GM18526 (cell line): ENCODE measurements around the gene YPEL1.

Experiments
- POLR2A ChIP-seq: IDR thresholded peaks from 3 replicates; pipeline ENCODE4 v1.6.1; 2011; ENCODE audit not compliant: insufficient read length; ENCODE audit errors: extremely low read depth

The YPEL1 gene

DNA sequence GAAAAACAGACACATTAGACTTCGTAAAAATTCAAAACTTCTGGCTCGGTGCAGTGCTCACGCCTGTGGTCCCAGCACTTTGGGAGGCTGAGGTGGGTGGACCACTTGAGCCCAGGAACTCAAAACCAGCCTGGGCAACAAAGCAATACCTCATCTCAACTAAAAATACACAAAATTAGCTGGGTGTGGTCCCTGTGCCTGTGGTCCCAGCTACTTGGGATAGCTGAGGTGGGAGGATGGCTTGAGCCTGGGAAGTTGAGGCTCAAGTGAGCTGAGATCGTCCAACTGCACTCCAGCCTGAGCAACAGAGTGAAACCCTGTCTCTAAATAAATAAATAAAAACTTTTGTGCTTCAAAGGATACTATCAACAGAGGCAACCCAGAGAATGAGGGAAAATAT, 23.7 kb downstream of the YPEL1 start:
- TF ChIP-seq POLR2A = no peak

DNA sequence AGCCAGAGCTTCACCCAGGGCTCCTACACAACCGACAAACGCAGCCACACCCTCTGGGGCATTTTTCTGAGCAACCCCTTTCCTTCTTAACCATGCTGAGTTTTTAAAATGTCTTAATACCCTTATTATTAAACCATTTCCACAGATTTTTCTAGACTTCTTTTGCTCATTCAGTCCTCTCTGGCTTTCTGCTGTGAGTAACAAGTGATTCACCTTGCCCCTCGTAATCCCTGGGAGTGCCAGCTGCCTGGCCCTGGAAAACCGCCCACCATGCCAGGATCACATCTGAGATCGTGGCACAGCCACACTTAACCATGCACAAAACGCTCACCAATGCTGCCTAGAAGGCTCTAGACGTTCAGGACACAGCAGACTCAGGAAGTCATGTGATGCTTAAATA, 25.4 kb downstream of the YPEL1 start:
- TF ChIP-seq POLR2A = no peak

GRCh38 chr22:21709688-21710087, 25.9 kb downstream of the YPEL1 start:
- no peak for TF ChIP-seq POLR2A

- TF ChIP-seq POLR2A = no peak
Observed at GRCh38 chr22:21708960-21709359, 26.6 kb downstream of the YPEL1 start.

GRCh38 chr22:21707677-21708076, 27.9 kb downstream of the YPEL1 start:
- no peak for TF ChIP-seq POLR2A

DNA sequence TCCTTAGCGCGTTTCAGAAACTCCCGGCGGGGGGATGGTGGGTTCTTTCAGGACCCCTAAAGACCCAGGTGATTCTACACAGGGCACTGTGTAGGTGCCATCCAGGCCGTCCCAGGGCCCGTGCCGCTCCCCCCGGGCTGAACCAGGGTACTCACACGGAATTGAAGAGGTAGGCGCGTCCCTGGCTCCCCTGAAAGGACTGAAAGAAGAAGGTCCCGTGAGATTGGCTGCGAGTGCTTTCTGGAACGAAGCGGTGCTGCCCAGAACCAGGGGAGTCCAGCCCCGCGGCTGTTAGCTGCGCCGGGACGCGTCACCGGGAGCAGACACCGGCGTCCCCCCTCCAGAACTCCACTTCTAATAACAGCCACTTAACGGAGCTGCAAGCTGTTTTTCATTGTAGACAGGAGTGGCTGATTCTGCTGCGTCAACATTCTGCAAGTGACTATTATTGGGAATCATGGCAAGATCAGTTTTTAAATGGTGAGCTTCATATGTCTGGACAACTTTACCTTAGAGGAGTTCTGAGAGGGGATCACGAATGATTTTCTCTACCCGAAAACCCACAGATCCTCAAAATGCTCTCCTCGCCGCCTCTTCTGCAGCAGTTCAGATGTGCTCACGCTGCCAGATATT, 31.8 kb downstream of the YPEL1 start:
- TF ChIP-seq POLR2A = no peak

GRCh38 chr22:21702700-21703683, 32.6 kb downstream of the YPEL1 start:
- no peak for TF ChIP-seq POLR2A

GRCh38 chr22:21702094-21702493, 33.5 kb downstream of the YPEL1 start:
- TF ChIP-seq POLR2A = no peak

- no peak for TF ChIP-seq POLR2A
Observed at GRCh38 chr22:21701384-21701971, 34.1 kb downstream of the YPEL1 start.

GRCh38 chr22:21700822-21701221, 34.8 kb downstream of the YPEL1 start:
- TF ChIP-seq POLR2A = no peak

DNA sequence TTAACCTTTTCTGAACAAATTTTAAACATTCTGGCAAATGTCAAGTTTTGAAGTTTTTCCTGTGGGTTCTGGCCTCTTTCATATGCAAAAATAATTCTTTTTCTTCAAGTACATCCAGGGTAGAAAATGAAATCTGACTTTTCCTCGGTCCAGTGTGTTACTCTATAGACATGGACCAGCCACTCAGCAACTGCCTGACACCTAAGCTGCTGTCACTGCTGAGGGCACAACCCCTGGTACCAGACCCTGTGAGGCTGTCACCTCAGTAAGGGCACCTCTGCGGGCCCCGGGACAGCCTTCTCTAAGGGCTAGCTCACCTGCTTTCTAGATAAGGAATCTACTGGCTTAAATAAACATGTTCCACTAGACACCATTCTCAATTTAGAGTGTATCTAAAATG, 36.0 kb downstream of the YPEL1 start:
- TF ChIP-seq POLR2A = no peak

GRCh38 chr22:21698430-21699329, 36.9 kb downstream of the YPEL1 start:
- no peak for TF ChIP-seq POLR2A

GRCh38 chr22:21697880-21698279, 37.7 kb downstream of the YPEL1 start:
- TF ChIP-seq POLR2A = no peak

DNA sequence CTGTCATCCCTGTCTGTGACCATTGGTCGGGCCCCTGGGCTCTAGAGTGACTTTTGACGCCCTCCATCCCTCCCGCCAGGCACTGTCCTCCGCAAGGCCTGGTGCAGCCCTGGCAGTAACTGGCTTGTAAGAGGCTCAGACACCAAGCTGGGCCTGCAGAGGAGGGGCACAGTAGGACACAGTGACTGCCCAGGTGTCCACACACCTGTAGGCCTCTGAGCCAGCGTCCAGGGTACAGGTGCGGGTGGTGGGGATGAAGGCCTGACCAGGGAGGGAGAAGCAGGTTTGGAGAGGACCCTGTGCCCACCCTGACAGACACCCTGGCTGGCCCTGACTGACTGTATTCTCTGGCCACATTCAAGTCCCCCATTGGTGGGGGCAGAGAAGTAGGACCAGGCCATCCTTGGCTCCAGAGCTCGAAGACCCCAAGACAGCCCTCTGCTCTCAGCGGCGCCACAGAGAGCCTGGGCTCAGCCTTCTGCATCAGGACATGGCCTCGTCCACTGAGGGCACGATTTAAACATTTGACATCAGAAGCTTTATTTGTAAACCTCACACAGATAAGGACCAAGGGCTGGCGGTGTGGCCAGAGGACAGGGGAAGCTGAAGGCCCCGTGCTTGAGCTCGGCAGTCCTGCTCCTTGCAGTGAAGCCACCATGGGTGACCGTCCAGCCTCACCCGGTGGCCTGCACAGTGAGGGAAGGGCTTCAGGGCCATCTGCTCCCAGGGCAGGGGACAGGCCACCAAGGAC, 38.4 kb downstream of the YPEL1 start:
- TF ChIP-seq POLR2A = no peak
